Left colon (tissue), 2 donors: Measurements from ENCODE around the gene NUFIP2. TPM values are rescaled to one million over a fixed set of nuclear protein-coding genes. Genes with fewer than 3 reads are reported as not detected.

Experiments used
- ATAC-seq: fragments of 200-7000 bp; cut with Tn5 transposase; one replicate; pipeline ENCODE4 v1.9.1; 2020; ENCODE audit warnings: mild to moderate bottlenecking, moderate library complexity
- DNase-seq, 2 donors: peaks; one replicate each; pipeline ENCODE4 v3.0.0-alpha.2; 2020
- intact Hi-C, 2 donors: fragments of 100-400 bp; cut with DNase I in 1 of 2; cut with micrococcal nuclease in 1 of 2; formaldehyde crosslinking; loops; one replicate each; pipeline versions ENCODE4 v1.11.2 to v1.14.0; 2022; cut with DNase I, micrococcal nuclease
- total RNA-seq, 2 donors: library from RNA; stranded (reverse); fragmentation: NEBNext Ultra II Directional; extraction: Animal tissue kit (Norgen Biotek cat#: 25700); gene quantifications; one replicate each; pipeline ENCODE4 v1.2.1, GENCODE V29; 2021
- donor health status: DM: no; HTN: no; CAD: no.
- donor health status: DM: yes; HTN: yes; CAD: no.

NUFIP2 gene
- total RNA-seq, 2 donors from 2014 or later, result 42.4 to 47.2 TPM

GRCh38 chr17:29214215-29215146, 79.5 kb downstream of the NUFIP2 start:
- DNase-seq, result no peak
- intact Hi-C loops, result no loop called here
- ATAC-seq, result no peak

GRCh38 chr17:29212681-29213121, 81.2 kb downstream of the NUFIP2 start:
- intact Hi-C loops, result no loop called here
- ATAC-seq, result no peak
- DNase-seq, result no peak

GRCh38 chr17:29212094-29212631, 81.8 kb downstream of the NUFIP2 start:
- intact Hi-C loops, result no loop called here

GRCh38 chr17:29210879-29211278, 83.1 kb downstream of the NUFIP2 start:
- no peak for ATAC-seq
- DNase-seq, result no peak
- intact Hi-C loops, result no loop called here

More at GRCh38 chr17:29212094-29212631, 81.8 kb downstream of the NUFIP2 start:
- DNase-seq (no peak), ATAC-seq (no peak)

- no peak for DNase-seq
- intact Hi-C loops, result no loop called here
- ATAC-seq, result no peak
Measured at GRCh38 chr17:29209073-29209472, 84.9 kb downstream of the NUFIP2 start.

GRCh38 chr17:29207975-29208374, 86.0 kb downstream of the NUFIP2 start:
- intact Hi-C loops, result no loop called here
- ATAC-seq (no peak), DNase-seq (no peak)

Other genes starting within 250 kb of the NUFIP2 start
- 100 to 1,000 TPM in 1 of 2 donors, 10 to 100 TPM in 1; 84.8 to 110 TPM for gene MYO18A, start 113.8 kb downstream of the NUFIP2 start, total RNA-seq
- not detected for gene CRYBA1, start 47.3 kb downstream of the NUFIP2 start, total RNA-seq
- 10 to 100 TPM; 50.6 to 54.9 TPM for gene TAOK1, start 96.2 kb upstream of the NUFIP2 start, total RNA-seq